GM18873 (cell line): ENCODE measurements around the gene FSD1.
"Not testable (repeated sequence)": the region's sequence is repeated elsewhere in the genome, so short reads cannot be mapped to it uniquely, and the experiment has no call there.

ENCODE experiments used
- ATAC-seq: cut with Tn5 transposase; IDR thresholded peaks from one replicate; pipeline ENCODE4 v1.9.1; 2021; ENCODE audit warnings: mild to moderate bottlenecking, moderate library complexity, moderate number of reproducible peaks; ENCODE audit not compliant: unreplicated experiment, low FRiP score

Gene FSD1

GRCh38 chr19:4313847-4314490 lies 9.6 kb downstream of the FSD1 start:
- no peak for ATAC-seq

GRCh38 chr19:4316956-4317355 lies 12.6 kb downstream of the FSD1 start:
- no peak for ATAC-seq

- ATAC-seq: no peak
Measured at GRCh38 chr19:4318460-4318859, 14.1 kb downstream of the FSD1 start.

- no peak for ATAC-seq
Measured at GRCh38 chr19:4319067-4319718, 14.8 kb downstream of the FSD1 start.

- ATAC-seq: no peak
Measured at GRCh38 chr19:4320419-4320818, 16.0 kb downstream of the FSD1 start.

- ATAC-seq: no peak
Measured at GRCh38 chr19:4322942-4323665, 18.7 kb downstream of the FSD1 start.

GRCh38 chr19:4323692-4324091 lies 19.3 kb downstream of the FSD1 start:
- no peak for ATAC-seq

GRCh38 chr19:4324228-4324627 lies 19.8 kb downstream of the FSD1 start:
- ATAC-seq: no peak

GRCh38 chr19:4326215-4326836 lies 21.9 kb downstream of the FSD1 start:
- ATAC-seq: no peak

- ATAC-seq: no peak
Measured at GRCh38 chr19:4326837-4327251, 22.4 kb downstream of the FSD1 start.

- no peak for ATAC-seq
Measured at GRCh38 chr19:4327252-4327876, 23.0 kb downstream of the FSD1 start.

- ATAC-seq: no peak
Measured at GRCh38 chr19:4327877-4328242, 23.5 kb downstream of the FSD1 start.

GRCh38 chr19:4328243-4328990 lies 24.0 kb downstream of the FSD1 start:
- no peak for ATAC-seq

- ATAC-seq: not testable (repeated sequence)
Measured at GRCh38 chr19:4328991-4329681, 24.7 kb downstream of the FSD1 start.

GRCh38 chr19:4329858-4330257 lies 25.5 kb downstream of the FSD1 start:
- ATAC-seq: no peak

- no peak for ATAC-seq
Measured at GRCh38 chr19:4334929-4335570, 30.7 kb downstream of the FSD1 start.

- no peak for ATAC-seq
Measured at GRCh38 chr19:4337906-4338440, 33.6 kb downstream of the FSD1 start.

- ATAC-seq: no peak
Measured at GRCh38 chr19:4338441-4339355, 34.3 kb downstream of the FSD1 start, which contains the start of gene STAP2. TSS of gene STAP2 (minus strand) at chr19:4338827. CDS start at chr19:4338753, 74 bp downstream.
